Skeletal muscle cell (primary cell): ENCODE results near the gene SMIM44.

Experiments used
- DNase-seq: peaks from one replicate; pipeline ENCODE4 v3.0.0-alpha.2; 2010; ENCODE audit warnings: low read depth
- H3K4me3 ChIP-seq: 2 replicates; pipeline ENCODE4 v1.5.1; 2011; ENCODE audit warnings: low read depth, mild to moderate bottlenecking, control low read depth, low read length, moderate library complexity

The SMIM44 gene

DNA sequence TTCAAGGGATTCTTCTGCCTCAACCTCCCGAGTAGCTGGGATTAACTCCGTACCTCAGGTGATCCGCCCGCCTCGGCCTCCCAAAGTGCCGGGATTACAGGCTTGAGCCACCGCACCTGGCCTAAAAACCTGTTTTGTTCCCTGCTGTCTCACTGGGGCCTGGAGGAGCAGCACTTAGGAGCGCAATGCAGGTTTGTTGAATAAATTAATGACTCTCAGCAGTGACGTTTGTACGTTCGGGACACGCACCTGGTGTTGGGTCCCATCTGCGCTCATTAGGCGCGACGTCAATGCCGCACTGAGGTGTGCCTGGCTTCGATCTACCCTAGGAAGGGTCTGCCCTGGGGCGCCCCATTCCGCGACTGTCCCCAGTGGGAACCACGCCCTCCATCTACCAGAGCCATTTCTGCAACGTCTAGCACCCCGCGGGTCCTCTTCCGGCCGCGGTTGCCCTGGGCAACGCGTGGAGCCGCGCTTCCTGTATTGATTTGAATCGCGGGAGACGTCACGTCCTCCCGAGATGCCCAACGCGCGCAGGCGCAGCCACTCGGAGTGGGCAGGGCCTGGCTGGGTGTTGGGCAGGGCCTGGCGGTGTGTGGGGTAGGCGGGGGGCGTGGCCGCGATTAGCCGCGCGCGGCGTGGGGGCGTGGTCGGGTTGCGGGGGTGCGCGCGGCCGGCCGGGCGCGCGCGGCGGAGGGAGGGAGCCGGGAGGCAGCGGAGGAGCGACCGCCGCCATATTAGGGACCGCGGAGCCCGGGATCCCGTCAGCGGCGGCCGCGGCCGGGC, 22.6 kb upstream of the SMIM44 start, which contains the start of gene FZR1:
FZR1 (plus strand) TSS at position 714 of the 786 bp plus-strand sequence. CDS start 16,679 bp downstream, outside the sequence.
- H3K4me3 ChIP-seq = peak within 1 kb of the TSS; percentile 86

GRCh38 chr19:3504735-3505134, 21.5 kb upstream of the SMIM44 start:
- no peak overlapping the region for H3K4me3 ChIP-seq
- no peak for DNase-seq

More for the DNA sequence above, 22.6 kb upstream of the SMIM44 start, which contains the start of gene FZR1:
- DNase-seq = peak; percentile 92

DNA sequence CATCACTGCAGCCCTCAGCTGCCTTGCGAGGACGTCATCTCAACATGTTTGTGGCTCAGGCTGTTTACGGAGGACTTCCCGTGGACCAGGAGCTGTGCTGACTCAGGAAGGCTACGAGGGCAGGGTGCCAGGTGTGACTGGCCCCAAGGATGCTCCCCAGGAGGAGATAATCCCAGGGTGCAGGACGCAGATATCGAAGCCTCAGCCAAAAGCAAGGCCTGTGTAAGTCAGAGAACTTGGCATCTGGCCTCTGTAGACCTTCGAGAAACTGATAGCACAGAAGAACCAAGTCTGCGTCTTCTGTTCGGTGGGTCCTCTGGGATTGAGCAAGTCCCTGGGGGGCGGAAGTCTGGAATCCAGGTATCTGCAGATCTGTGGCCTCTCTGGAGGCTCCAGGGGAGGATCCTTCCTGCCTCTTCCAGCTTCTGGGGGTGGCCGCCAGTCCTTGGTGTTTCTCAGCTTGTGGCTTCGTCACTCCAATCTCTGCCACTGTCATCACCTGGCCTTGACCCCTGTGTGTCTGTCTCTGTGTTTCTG, 19.9 kb upstream of the SMIM44 start:
- H3K4me3 ChIP-seq = no peak overlapping the region
- no peak for DNase-seq

DNA sequence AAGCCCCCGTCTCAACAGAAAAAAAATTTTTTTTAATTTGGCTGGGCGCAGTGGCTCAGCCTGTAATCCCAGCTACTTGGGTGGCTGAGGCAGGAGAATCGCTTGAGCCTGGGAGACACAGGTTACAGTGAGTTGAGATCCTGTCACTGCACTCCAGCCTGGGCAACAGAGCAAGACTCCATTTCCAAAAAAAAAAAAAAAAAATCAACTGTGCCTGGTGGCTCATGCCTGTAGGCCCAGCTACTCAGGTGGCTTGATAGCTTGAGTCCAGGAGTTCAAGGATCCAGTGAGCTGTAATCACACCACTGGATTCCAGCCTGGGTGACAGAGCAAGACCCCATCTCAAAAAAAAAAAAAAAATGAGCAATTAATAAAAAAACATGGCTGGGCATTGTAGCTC, 18.5 kb upstream of the SMIM44 start:
- no peak overlapping the region for H3K4me3 ChIP-seq
- no peak for DNase-seq

DNA sequence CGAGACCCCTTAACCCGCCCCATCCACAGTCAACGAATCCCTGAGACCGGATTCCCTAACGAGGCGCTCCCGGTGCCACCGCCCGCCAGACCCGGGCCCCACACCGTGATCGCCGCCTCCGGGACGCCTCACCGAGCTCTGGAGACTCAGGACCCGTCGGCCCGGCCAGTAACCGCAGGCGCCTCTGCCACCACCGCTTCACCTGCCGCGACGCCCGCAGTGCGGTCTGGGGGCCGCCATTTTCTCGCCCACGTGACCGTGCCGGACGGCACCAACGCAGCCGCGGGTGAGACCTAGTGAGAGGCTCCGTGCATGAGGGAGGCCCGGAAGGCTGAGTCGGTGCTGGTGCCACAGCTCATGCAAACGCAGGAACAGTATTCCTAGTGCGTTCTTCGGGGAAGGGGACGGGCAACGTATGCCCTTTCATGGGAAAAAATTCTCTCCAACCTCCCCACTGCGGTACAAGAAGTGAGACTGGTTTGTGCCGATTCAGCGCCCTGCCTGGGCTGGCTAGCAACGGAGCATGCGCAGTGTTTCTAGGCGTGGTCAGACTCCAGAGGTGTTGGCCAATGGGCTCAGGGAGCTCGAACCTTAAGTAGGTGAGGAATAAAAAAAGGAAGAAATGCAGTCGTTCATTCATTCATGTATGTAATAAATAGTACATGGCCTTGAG, 17.3 kb upstream of the SMIM44 start, which contains the start of gene DOHH:
DOHH (minus strand) TSS at position 246 of the 673 bp plus-strand sequence. CDS start 3,860 bp downstream, outside the sequence.
- H3K4me3 ChIP-seq = peak within 1 kb of the TSS; percentile 96
- peak; percentile 87 for DNase-seq

GRCh38 chr19:3499738-3500428, 16.6 kb upstream of the SMIM44 start:
- H3K4me3 ChIP-seq = peak overlapping the region; percentile 96

GRCh38 chr19:3497757-3498520, 14.7 kb upstream of the SMIM44 start:
- DNase-seq = no peak
- no peak overlapping the region for H3K4me3 ChIP-seq

More at GRCh38 chr19:3499738-3500428, 16.6 kb upstream of the SMIM44 start:
- no peak for DNase-seq

- no peak for DNase-seq
- no peak overlapping the region for H3K4me3 ChIP-seq
These were observed 13.4 kb upstream of the SMIM44 start for GRCh38 chr19:3496392-3497273.

GRCh38 chr19:3494559-3494958, 11.3 kb upstream of the SMIM44 start:
- no peak overlapping the region for H3K4me3 ChIP-seq
- DNase-seq = no peak

DNA sequence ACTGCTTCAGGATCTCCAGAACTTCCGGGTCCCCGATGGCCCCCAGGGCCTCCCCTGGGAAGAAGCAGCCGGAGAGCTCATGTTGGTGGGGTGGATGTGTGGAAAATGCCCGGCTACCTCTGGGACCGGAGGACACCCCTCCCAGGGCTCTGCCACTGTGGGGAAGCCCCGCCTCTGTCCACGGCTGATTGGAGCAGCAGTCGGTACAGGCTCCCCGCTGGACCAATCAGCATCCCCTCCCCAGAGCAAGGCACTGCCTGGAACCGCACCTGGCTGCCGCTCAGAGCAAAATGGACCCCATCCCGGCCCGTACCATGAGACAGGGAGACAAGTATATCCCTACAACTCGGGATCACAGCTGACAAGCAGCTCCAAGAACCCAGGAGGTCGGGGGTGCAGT, 10.8 kb upstream of the SMIM44 start:
- H3K4me3 ChIP-seq = no peak overlapping the region
- no peak for DNase-seq

DNA sequence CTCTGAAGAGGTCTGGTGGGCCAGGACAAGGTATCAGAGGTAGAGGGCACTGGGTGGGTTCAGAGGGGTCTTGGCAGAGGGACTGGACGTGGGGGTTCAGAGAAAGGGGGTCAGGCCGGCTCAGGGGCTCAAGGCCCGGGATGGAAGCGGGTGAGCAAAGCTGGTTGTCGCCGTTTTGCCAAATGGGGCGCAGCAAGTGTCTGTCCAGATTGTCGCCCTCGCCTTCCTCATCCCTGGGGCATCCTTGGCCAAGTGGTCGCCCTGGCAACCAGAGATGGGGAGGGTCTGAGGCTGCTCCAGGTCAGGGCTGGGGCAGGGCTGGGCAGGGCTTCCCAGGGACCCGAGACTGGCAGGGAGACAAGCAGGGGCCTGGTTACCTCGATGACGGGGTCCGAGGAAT, 10.4 kb upstream of the SMIM44 start:
- no peak overlapping the region for H3K4me3 ChIP-seq
- DNase-seq = no peak

DNA sequence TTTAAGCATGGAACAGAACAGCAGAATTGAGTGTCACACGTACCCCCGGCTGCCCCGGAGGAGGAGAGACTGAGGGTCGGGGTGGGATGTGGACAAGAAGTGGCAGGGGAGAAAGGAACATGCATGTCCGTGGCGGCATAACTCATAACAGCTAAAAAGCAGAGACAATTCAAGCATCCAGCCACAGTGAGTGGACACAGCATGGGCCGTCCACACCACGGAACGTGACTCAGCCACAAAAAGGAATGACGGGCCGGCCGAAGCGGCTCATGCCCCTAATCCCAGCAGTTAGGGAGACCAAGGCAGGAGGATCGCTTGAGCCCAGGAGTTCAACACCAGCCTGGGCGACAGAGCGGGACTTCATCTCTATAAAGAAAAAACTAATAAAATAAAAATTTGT, 9.7 kb upstream of the SMIM44 start:
- no peak for DNase-seq
- H3K4me3 ChIP-seq = no peak overlapping the region

GRCh38 chr19:3492131-3492839, 9.0 kb upstream of the SMIM44 start:
- no peak for DNase-seq
- H3K4me3 ChIP-seq = no peak overlapping the region

- DNase-seq = no peak
- H3K4me3 ChIP-seq = no peak overlapping the region
These were observed 8.3 kb upstream of the SMIM44 start for GRCh38 chr19:3491396-3492119.

- H3K4me3 ChIP-seq = no peak overlapping the region
- no peak for DNase-seq
These were observed 575 bp downstream of the SMIM44 start for GRCh38 chr19:3482507-3483225.
